RWPE2 (cell line): ENCODE measurements around the gene FBXO46.
A peak's percentile ranks its signal among the peaks of the same experiment; 100 is the strongest.

Source experiments
- ATAC-seq: fragments of 200-7000 bp; cut with Tn5 transposase; 3 replicates; pipeline ENCODE4 v1.9.1; 2021; ENCODE audit warnings: low read depth
- DNase-seq: peaks from one replicate; pipeline ENCODE4 v3.0.0-alpha.2; 2020; ENCODE audit warnings: low spot score
- H3K27ac ChIP-seq: fragments of 450-650 bp; 2 replicates; pipeline ENCODE4 v1.5.1; 2017; ENCODE audit warnings: mild to moderate bottlenecking; ENCODE audit not compliant: poor library complexity, severe bottlenecking
- H3K27me3 ChIP-seq: fragments of 250-450 bp; sonication (Bioruptor Pico); 2 replicates; pipeline ENCODE4 v1.5.1; 2021; ENCODE audit warnings: mild to moderate bottlenecking, moderate library complexity; ENCODE audit not compliant: insufficient read depth, poor library complexity, severe bottlenecking
- H3K36me3 ChIP-seq: fragments of 250-450 bp; sonication (Bioruptor Pico); 2 replicates; pipeline ENCODE4 v1.5.1; 2020; ENCODE audit warnings: low read depth, mild to moderate bottlenecking, moderate library complexity
- H3K4me1 ChIP-seq: fragments of 250-450 bp; sonication (Bioruptor Pico); 2 replicates; pipeline ENCODE4 v1.5.1; 2021; ENCODE audit warnings: mild to moderate bottlenecking, moderate library complexity; ENCODE audit not compliant: insufficient read depth, poor library complexity, severe bottlenecking
- H3K4me3 ChIP-seq: fragments of 250-450 bp; sonication (Bioruptor Pico); 2 replicates; pipeline ENCODE4 v1.5.1; 2021; ENCODE audit warnings: mild to moderate bottlenecking, moderate library complexity; ENCODE audit not compliant: severe bottlenecking
- H3K9me3 ChIP-seq: fragments of 250-450 bp; sonication (Bioruptor Pico); 2 replicates; pipeline ENCODE4 v1.5.1; 2021; ENCODE audit warnings: mild to moderate bottlenecking, moderate library complexity; ENCODE audit not compliant: severe bottlenecking
- TF ChIP-seq, protein P1 (sequence below): fragments of 450-650 bp; IDR thresholded peaks from one replicate; pipeline ENCODE4 v1.5.1; 2017; ENCODE audit warnings: mild to moderate bottlenecking, moderate library complexity; ENCODE audit not compliant: poor library complexity, severe bottlenecking

The FBXO46 gene

DNA sequence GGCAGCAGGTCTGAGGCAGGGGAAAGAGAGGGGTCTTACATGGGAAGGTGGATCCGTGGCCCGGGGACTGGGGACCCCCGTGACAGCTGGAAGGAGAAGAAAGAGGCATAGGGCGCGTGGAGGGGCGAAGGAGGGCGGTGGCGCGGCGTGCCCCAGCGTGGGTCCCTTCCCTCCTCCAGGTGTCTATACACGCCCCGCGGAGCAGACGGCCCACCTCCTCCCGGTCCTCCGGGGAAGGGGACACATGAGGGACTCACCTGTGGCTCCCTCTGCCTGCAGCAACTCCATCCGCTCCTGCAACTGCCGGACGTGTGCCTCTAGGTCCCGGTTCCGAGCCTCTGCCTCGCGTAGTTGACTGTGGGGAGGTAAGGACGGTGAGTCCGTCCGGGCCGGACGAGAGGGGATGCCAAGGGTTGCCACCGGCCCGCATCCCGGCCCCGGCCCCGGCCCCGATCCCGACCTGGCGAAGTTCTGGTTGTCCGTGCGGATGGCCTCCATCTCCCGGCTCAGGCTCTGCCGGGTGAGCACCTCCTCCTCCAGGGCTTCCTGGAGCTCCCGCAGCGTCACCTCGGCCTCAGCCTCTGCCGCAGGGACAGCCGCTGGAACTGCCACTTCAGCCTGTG is 40.7 kb upstream of the FBXO46 start:
- TF ChIP-seq, protein P1, sequence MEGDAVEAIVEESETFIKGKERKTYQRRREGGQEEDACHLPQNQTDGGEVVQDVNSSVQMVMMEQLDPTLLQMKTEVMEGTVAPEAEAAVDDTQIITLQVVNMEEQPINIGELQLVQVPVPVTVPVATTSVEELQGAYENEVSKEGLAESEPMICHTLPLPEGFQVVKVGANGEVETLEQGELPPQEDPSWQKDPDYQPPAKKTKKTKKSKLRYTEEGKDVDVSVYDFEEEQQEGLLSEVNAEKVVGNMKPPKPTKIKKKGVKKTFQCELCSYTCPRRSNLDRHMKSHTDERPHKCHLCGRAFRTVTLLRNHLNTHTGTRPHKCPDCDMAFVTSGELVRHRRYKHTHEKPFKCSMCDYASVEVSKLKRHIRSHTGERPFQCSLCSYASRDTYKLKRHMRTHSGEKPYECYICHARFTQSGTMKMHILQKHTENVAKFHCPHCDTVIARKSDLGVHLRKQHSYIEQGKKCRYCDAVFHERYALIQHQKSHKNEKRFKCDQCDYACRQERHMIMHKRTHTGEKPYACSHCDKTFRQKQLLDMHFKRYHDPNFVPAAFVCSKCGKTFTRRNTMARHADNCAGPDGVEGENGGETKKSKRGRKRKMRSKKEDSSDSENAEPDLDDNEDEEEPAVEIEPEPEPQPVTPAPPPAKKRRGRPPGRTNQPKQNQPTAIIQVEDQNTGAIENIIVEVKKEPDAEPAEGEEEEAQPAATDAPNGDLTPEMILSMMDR = no peak
- no peaks in the 10 kb centered on the region for H3K4me1 ChIP-seq
- H3K27ac ChIP-seq = peak overlapping the region; percentile 86
- H3K4me3 ChIP-seq = no peak overlapping the region
- no peaks in the 10 kb centered on the region for H3K9me3 ChIP-seq
- H3K36me3 ChIP-seq = peaks cover 5% of the 10 kb centered on the region
- ATAC-seq (no peak), DNase-seq (no peak)
- no peaks in the 10 kb centered on the region for H3K27me3 ChIP-seq

DNA sequence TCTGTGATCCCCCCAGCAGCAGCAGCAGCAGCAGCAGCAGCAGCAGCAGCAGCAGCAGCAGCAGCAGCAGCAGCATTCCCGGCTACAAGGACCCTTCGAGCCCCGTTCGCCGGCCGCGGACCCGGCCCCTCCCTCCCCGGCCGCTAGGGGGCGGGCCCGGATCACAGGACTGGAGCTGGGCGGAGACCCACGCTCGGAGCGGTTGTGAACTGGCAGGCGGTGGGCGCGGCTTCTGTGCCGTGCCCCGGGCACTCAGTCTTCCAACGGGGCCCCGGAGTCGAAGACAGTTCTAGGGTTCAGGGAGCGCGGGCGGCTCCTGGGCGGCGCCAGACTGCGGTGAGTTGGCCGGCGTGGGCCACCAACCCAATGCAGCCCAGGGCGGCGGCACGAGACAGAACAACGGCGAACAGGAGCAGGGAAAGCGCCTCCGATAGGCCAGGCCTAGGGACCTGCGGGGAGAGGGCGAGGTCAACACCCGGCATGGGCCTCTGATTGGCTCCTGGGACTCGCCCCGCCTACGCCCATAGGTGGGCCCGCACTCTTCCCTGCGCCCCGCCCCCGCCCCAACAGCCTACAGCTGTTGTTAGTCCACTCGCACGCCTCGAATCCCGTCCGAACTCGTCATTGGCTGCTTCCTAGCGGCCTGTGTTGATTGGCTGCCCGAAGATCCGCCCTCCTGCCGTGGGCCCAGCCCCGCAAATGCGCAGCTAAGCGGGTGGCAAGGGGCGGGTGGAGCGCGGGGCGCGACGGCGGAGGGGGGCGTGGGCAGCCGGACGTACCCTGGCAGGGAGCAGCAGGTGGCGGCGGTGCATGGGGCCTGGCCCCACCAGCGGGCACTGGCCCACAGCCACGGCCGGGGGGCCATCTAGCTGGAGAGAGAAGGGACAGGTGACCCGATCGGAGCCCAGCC is 39.8 kb upstream of the FBXO46 start:
- peak overlapping the region; percentile 31 for H3K4me3 ChIP-seq
- TF ChIP-seq, protein P1 = peak; percentile 93
- peak; percentile 99 for DNase-seq
- H3K9me3 ChIP-seq = no peaks in the 10 kb centered on the region
- peak overlapping the region; percentile 86 for H3K27ac ChIP-seq
- H3K27me3 ChIP-seq = no peaks in the 10 kb centered on the region
- H3K4me1 ChIP-seq = no peaks in the 10 kb centered on the region
- peak; percentile 68 for ATAC-seq
- peaks cover 5% of the 10 kb centered on the region for H3K36me3 ChIP-seq

DNA sequence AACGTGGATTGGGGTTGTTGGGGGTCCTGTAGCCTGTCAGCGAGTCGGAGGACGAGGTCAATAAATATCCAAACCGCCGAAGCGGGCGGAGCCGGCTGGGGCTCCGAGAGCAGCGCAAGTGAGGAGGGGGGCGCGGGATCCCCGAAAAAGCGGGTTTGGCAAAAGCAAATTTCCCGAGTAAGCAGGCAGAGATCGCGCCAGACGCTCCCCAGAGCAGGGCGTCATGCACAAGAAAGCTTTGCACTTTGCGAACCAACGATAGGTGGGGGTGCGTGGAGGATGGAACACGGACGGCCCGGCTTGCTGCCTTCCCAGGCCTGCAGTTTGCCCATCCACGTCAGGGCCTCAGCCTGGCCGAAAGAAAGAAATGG is 39.1 kb upstream of the FBXO46 start:
- TF ChIP-seq, protein P1 = no peak
- DNase-seq (peak; percentile 66), ATAC-seq (no peak)
- Histone ChIP-seq H3K27ac (peak overlapping the region; percentile 86), H3K4me1 (no peaks in the 10 kb centered on the region), H3K27me3 (no peaks in the 10 kb centered on the region), H3K9me3 (no peaks in the 10 kb centered on the region), H3K4me3 (peak overlapping the region; percentile 31), H3K36me3 (peaks cover 5% of the 10 kb centered on the region)

DNA sequence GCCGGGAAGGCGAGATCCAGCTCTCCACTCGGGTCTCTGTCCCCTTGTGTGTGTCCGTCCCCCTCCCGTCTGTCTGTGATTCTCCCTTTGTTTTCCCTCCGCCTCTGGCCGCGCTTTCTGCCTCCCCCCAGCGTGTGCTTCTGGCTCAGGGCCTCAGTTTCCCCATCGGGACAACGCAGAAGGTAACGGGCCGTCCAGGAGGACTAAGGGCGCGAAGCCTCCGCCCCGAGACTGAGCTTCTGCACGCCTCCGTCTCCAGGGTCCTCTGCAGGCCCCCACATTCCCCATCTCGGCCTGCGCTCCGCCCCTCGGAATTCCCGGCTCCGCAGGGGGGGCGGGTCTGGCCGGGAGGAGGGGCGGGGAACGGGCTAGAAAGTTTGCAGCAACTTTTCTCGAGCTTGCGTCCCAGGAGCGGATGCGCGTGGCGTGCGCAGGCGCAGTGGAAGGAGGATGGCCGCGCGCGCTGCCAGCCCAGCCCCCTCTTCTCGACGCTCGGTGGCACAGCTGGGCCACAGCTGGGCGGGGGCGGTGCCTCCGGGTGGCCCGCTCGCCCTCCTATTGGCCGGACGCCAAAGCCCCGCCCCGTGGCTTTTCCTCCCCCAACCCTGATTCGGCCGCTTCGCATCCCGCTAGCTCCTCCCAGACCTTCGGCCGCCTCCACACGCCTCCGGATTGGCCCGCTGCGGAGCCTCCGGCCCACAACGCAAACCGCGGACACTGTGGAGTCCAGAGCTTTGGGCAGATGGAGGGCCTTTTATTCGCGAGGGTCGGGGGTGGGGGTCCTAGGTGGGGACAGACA is 38.5 kb upstream of the FBXO46 start, which contains the start of gene SIX5:
Gene SIX5 (minus strand): TSS at position 269 of the 799 bp plus-strand sequence. CDS start 408 bp downstream, outside the sequence.
- Histone ChIP-seq H3K9me3 (no peaks in the 10 kb centered on the region), H3K36me3 (no peaks in the 10 kb centered on the region), H3K27ac (peak within 1 kb of the TSS; percentile 86), H3K4me3 (peak within 1 kb of the TSS; percentile 95), H3K27me3 (no peaks in the 10 kb centered on the region), H3K4me1 (no peaks in the 10 kb centered on the region)
- TF ChIP-seq, protein P1 = no peak
- ATAC-seq (peak; percentile 52), DNase-seq (peak; percentile 97)
